H9 (cell line): ENCODE results near the gene SLC16A7. TPM values are rescaled to one million over a fixed set of nuclear protein-coding genes. Genes with fewer than 3 reads are reported as not detected.

Experiments used
- DNase-seq: peaks from one replicate; pipeline ENCODE4 v3.0.0-alpha.2; 2017
- H2AFZ ChIP-seq: one replicate; pipeline ENCODE4 v1.6.1; 2013; ENCODE audit warnings: mild to moderate bottlenecking, low read length, control low read depth, moderate library complexity
- H2AK5ac ChIP-seq: 2 replicates; pipeline ENCODE4 v1.6.1; 2013; ENCODE audit warnings: low read length, control low read depth, mixed read lengths; ENCODE audit not compliant: insufficient read length
- H2BK120ac ChIP-seq: one replicate; pipeline ENCODE4 v1.6.1; 2013; ENCODE audit warnings: low read depth, mild to moderate bottlenecking, low read length, control low read depth, inconsistent platforms; ENCODE audit not compliant: poor library complexity, severe bottlenecking
- H2BK12ac ChIP-seq: 2 replicates; pipeline ENCODE4 v1.6.1; 2013; ENCODE audit warnings: low read length, control low read depth, mixed read lengths, low read depth; ENCODE audit not compliant: insufficient read length
- H2BK15ac ChIP-seq: 2 replicates; pipeline ENCODE4 v1.6.1; 2013; ENCODE audit warnings: low read depth, low read length, control low read depth
- H2BK20ac ChIP-seq: one replicate; pipeline ENCODE4 v1.6.1; 2013; ENCODE audit warnings: low read depth, mild to moderate bottlenecking, low read length, control low read depth, inconsistent platforms; ENCODE audit not compliant: poor library complexity, severe bottlenecking
- H2BK5ac ChIP-seq: 2 replicates; pipeline ENCODE4 v1.6.1; 2013; ENCODE audit warnings: low read length, control low read depth, mixed read lengths; ENCODE audit not compliant: insufficient read length
- H3K14ac ChIP-seq: 2 replicates; pipeline ENCODE4 v1.6.1; 2013; ENCODE audit warnings: low read length, control low read depth; ENCODE audit not compliant: insufficient read depth
- H3K18ac ChIP-seq: 2 replicates; pipeline ENCODE4 v1.6.1; 2013; ENCODE audit warnings: low read depth, mild to moderate bottlenecking, mixed read lengths, low read length, control low read depth; ENCODE audit not compliant: insufficient read length
- H3K23ac ChIP-seq: 2 replicates; pipeline ENCODE4 v1.6.1; 2013; ENCODE audit warnings: low read length, control low read depth, mixed read lengths, low read depth; ENCODE audit not compliant: insufficient read length
- H3K23me2 ChIP-seq: 2 replicates; pipeline ENCODE4 v1.6.1; 2013; ENCODE audit warnings: low read depth, mild to moderate bottlenecking, mixed read lengths, low read length, control low read depth; ENCODE audit not compliant: insufficient read length, poor library complexity, severe bottlenecking
- H3K27ac ChIP-seq: 2 replicates; pipeline ENCODE4 v1.5.1; 2013; ENCODE audit warnings: low read length, control low read depth, mixed read lengths, low read depth; ENCODE audit not compliant: insufficient read length
- H3K27me3 ChIP-seq: 2 replicates; pipeline ENCODE4 v1.6.1; 2013; ENCODE audit warnings: low read length, control low read depth, inconsistent platforms; ENCODE audit not compliant: insufficient read depth
- H3K4ac ChIP-seq: 2 replicates; pipeline ENCODE4 v1.6.1; 2013; ENCODE audit warnings: low read depth, mild to moderate bottlenecking, control low read depth, inconsistent platforms, low read length, moderate library complexity
- H3K4me1 ChIP-seq: 2 replicates; pipeline ENCODE4 v1.6.1; 2013; ENCODE audit warnings: low read length, control low read depth, inconsistent platforms; ENCODE audit not compliant: insufficient read depth
- H3K4me2 ChIP-seq: 2 replicates; pipeline ENCODE4 v1.6.1; 2013; ENCODE audit warnings: low read length, control low read depth, mixed read lengths; ENCODE audit not compliant: insufficient read length, insufficient read depth
- H3K56ac ChIP-seq: 2 replicates; pipeline ENCODE4 v1.6.1; 2013; ENCODE audit warnings: low read depth, mild to moderate bottlenecking, mixed read lengths, low read length, control low read depth; ENCODE audit not compliant: insufficient read length
- H3K79me1 ChIP-seq: 2 replicates; pipeline ENCODE4 v1.6.1; 2013; ENCODE audit warnings: low read depth, mild to moderate bottlenecking, moderate library complexity, low read length, control low read depth, inconsistent platforms; ENCODE audit not compliant: insufficient read depth, poor library complexity, severe bottlenecking
- H3K79me2 ChIP-seq: 2 replicates; pipeline ENCODE4 v1.6.1; 2013; ENCODE audit warnings: low read length, control low read depth, inconsistent platforms; ENCODE audit not compliant: insufficient read depth
- H3K9ac ChIP-seq: 2 replicates; pipeline ENCODE4 v1.6.1; 2013; ENCODE audit warnings: low read length, control low read depth, mixed read lengths; ENCODE audit not compliant: insufficient read length; ENCODE audit errors: extremely low read depth
- H3K9me3 ChIP-seq: one replicate; pipeline ENCODE4 v1.6.1; 2013; ENCODE audit warnings: low read depth, low read length, inconsistent platforms; ENCODE audit not compliant: control insufficient read depth
- H3T11ph ChIP-seq: one replicate; pipeline ENCODE4 v1.6.1; 2013; ENCODE audit warnings: mild to moderate bottlenecking, low read length, control low read depth, inconsistent platforms
- H4K20me1 ChIP-seq: one replicate; pipeline ENCODE4 v1.6.1; 2013; ENCODE audit not compliant: control insufficient read depth, insufficient read length, insufficient read depth
- H4K5ac ChIP-seq: 2 replicates; pipeline ENCODE4 v1.6.1; 2013; ENCODE audit warnings: low read depth, mild to moderate bottlenecking, mixed read lengths, low read length, control low read depth; ENCODE audit not compliant: insufficient read length
- H4K8ac ChIP-seq: replicated peaks from 2 replicates; pipeline ENCODE4 v1.6.1; 2013; ENCODE audit warnings: low read length, control low read depth, mixed read lengths, low read depth; ENCODE audit not compliant: insufficient read length
- H4K91ac ChIP-seq: 2 replicates; pipeline ENCODE4 v1.6.1; 2013; ENCODE audit warnings: low read depth, mild to moderate bottlenecking, moderate library complexity, mixed read lengths, low read length, control low read depth; ENCODE audit not compliant: insufficient read length
- H3K27ac Mint-ChIP-seq, 3 experiments: 2 replicates in 2 of 3; 3 replicates in 1 of 3; pipeline ENCODE4 v1.8.0; 2020 to 2021; ENCODE audit warnings: mixed read lengths in 3 of 3, mild to moderate bottlenecking in 1 of 3, moderate library complexity in 1 of 3
- H3K27me3 Mint-ChIP-seq: 2 replicates; pipeline ENCODE4 v1.8.0; 2021; ENCODE audit warnings: low read depth, mild to moderate bottlenecking, moderate library complexity, mixed read lengths
- H3K36me3 Mint-ChIP-seq, 3 experiments: 2 replicates in 2 of 3; 3 replicates in 1 of 3; pipeline ENCODE4 v1.8.0; 2020 to 2021; ENCODE audit warnings: low read depth in 3 of 3, mixed read lengths in 3 of 3; ENCODE audit not compliant: insufficient read depth in 1 of 3
- H3K4me1 Mint-ChIP-seq, 2 experiments: 2 replicates each; pipeline ENCODE4 v1.8.0; 2020; ENCODE audit warnings: mixed read lengths in 2 of 2
- H3K4me3 Mint-ChIP-seq, 2 experiments: 2 replicates in 1 of 2; 3 replicates in 1 of 2; pipeline ENCODE4 v1.8.0; 2020 to 2021; ENCODE audit warnings: mild to moderate bottlenecking in 2 of 2, mixed read lengths in 2 of 2, moderate library complexity in 1 of 2
- H3K9me3 Mint-ChIP-seq, 2 experiments: 2 replicates in 1 of 2; 3 replicates in 1 of 2; pipeline ENCODE4 v1.8.0; 2020; ENCODE audit warnings: mild to moderate bottlenecking in 2 of 2, mixed read lengths in 2 of 2, moderate library complexity in 1 of 2
- WGBS: extraction: QIAGEN DNeasy Blood & Tissue Kit; methylation state at CpG from one replicate; pipeline ENCODE4 v1.1.7; 2013; ENCODE audit warnings: missing lambda C conversion rate, low lambda C conversion rate, mixed read lengths; ENCODE audit not compliant: insufficient read length; ENCODE audit errors: extremely low coverage; 5-methylcytosine and 5-hydroxymethylcytosine counted together
- total RNA-seq: library from RNA; stranded (reverse); gene quantifications from 2 replicates; pipeline ENCODE4 v1.2.1, GENCODE V29; 2021
- TF ChIP-seq, protein P1 (sequence below): fragments of 200-600 bp; sonication (generic); conservative IDR thresholded peaks from 3 replicates; pipeline ENCODE4 v1.8.0; 2021; ENCODE audit warnings: antibody characterized with exemption, mild to moderate bottlenecking

Gene SLC16A7
- total RNA-seq, 1 experiment from 2014 or later = 2.2 TPM

DNA sequence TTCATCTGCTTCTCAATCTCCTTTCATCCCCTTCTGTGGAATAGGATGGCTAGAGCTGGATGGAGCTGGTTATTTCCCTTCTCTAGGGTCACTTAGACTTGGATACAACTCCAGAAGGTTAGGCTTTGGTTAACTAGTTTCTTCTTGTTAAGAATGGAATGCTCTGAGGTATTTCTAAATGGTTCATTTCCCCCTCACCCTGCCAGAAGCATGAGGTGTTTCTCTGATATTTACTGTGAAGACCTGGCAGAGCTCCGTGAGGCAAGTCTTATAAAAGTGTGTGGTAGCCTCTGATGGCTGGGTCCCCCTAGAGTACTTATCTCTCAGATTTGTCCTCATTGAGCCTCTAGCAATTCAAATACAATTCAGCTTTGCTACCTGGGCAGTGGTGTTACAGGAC, 207.9 kb downstream of the SLC16A7 start:
- no peak overlapping the region for H3K4me2 ChIP-seq
- no peak for DNase-seq

More for the DNA sequence above, 207.9 kb downstream of the SLC16A7 start:
- no peak overlapping the region for H3K14ac ChIP-seq
- no peaks in the 10 kb centered on the region for H3K23me2 ChIP-seq
- H3K79me2 ChIP-seq = no peaks in the 10 kb centered on the region
- no peak overlapping the region for H4K91ac ChIP-seq
- H3K27me3 ChIP-seq = no peaks in the 10 kb centered on the region
- H3K27ac ChIP-seq = no peak overlapping the region
- H3K23ac ChIP-seq = no peak overlapping the region
- Mint-ChIP-seq H3K36me3 (peaks cover 0 to 6% (median 0%) of the 10 kb centered on the region in 3 experiments; a peak in 3 of 7 replicates), H3K4me3 (no peak overlapping the region), H3K27me3 (no peaks in the 10 kb centered on the region), H3K9me3 (peaks cover 0 to 10% of the 10 kb centered on the region in 2 experiments; a peak in 2 of 5 replicates), H3K4me1 (peaks cover 0 to 5% of the 10 kb centered on the region in 2 experiments; a peak in 2 of 4 replicates), H3K27ac (no peak overlapping the region)
- no peak overlapping the region for H3K4ac ChIP-seq
- no CpG with 5 or more reads among the region's 1 CpG for WGBS
- no peaks in the 10 kb centered on the region for H4K20me1 ChIP-seq
- H2BK120ac ChIP-seq = no peak overlapping the region
- no peak overlapping the region for H3K9ac ChIP-seq
- H2BK12ac ChIP-seq = no peak overlapping the region
- no peak overlapping the region for H4K8ac ChIP-seq
- H3K4me1 ChIP-seq = peaks cover 2% of the 10 kb centered on the region; the same call in 1 of the 2 replicates
- peak overlapping the region; percentile 36 for H2AFZ ChIP-seq
- no peak overlapping the region for H2BK5ac ChIP-seq
- no peak overlapping the region for H3K18ac ChIP-seq
- H3K56ac ChIP-seq = no peak overlapping the region
- H2AK5ac ChIP-seq = no peak overlapping the region
- no peaks in the 10 kb centered on the region for H3K79me1 ChIP-seq
- H4K5ac ChIP-seq = no peak overlapping the region
- no peak overlapping the region for H2BK20ac ChIP-seq
- H2BK15ac ChIP-seq = no peak overlapping the region
- H3K9me3 ChIP-seq = no peaks in the 10 kb centered on the region
- TF ChIP-seq, protein P1, sequence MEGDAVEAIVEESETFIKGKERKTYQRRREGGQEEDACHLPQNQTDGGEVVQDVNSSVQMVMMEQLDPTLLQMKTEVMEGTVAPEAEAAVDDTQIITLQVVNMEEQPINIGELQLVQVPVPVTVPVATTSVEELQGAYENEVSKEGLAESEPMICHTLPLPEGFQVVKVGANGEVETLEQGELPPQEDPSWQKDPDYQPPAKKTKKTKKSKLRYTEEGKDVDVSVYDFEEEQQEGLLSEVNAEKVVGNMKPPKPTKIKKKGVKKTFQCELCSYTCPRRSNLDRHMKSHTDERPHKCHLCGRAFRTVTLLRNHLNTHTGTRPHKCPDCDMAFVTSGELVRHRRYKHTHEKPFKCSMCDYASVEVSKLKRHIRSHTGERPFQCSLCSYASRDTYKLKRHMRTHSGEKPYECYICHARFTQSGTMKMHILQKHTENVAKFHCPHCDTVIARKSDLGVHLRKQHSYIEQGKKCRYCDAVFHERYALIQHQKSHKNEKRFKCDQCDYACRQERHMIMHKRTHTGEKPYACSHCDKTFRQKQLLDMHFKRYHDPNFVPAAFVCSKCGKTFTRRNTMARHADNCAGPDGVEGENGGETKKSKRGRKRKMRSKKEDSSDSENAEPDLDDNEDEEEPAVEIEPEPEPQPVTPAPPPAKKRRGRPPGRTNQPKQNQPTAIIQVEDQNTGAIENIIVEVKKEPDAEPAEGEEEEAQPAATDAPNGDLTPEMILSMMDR = no peak
- H3T11ph ChIP-seq = no peak overlapping the region
